ENCODE results near the gene TSPAN9.

GRCh38 chr12:3229577-3229976 is 152.4 kb downstream of the TSPAN9 start:
- TF ChIP-seq, protein P1, sequence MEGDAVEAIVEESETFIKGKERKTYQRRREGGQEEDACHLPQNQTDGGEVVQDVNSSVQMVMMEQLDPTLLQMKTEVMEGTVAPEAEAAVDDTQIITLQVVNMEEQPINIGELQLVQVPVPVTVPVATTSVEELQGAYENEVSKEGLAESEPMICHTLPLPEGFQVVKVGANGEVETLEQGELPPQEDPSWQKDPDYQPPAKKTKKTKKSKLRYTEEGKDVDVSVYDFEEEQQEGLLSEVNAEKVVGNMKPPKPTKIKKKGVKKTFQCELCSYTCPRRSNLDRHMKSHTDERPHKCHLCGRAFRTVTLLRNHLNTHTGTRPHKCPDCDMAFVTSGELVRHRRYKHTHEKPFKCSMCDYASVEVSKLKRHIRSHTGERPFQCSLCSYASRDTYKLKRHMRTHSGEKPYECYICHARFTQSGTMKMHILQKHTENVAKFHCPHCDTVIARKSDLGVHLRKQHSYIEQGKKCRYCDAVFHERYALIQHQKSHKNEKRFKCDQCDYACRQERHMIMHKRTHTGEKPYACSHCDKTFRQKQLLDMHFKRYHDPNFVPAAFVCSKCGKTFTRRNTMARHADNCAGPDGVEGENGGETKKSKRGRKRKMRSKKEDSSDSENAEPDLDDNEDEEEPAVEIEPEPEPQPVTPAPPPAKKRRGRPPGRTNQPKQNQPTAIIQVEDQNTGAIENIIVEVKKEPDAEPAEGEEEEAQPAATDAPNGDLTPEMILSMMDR (IDR thresholded peaks at IDR 0.05) = no peak
- TF ChIP-seq POLR2A (IDR thresholded peaks at IDR 0.05) = no peak
- TF ChIP-seq POLR2AphosphoS5 (IDR thresholded peaks at IDR 0.05) = no peak
